ENCODE results near the gene HSPB7. TPM values are rescaled to one million over a fixed set of nuclear protein-coding genes. Genes with fewer than 3 reads are reported as not detected.

Gene HSPB7
- total and polyA plus RNA-seq, 8 donors = 1.5 to 22.1 (median 3.7) TPM

GRCh38 chr1:16014509-16015482, 3.0 kb downstream of the HSPB7 start:
- Histone ChIP-seq H3K36me3 (no peaks in the 10 kb centered on the region), H3K9me3 (no peaks in the 10 kb centered on the region), H3K4me3 (no peak overlapping the region), H3K27ac (no peak overlapping the region), H3K27me3 (peaks cover 0 to 13% of the 10 kb centered on the region in 2 donors), H3K4me1 (peaks cover 17 to 23% of the 10 kb centered on the region in 2 donors)
- no peak for TF ChIP-seq CTCF (IDR thresholded peaks at IDR 0.05)
- intact Hi-C loops (cut with DNase I) = no loop called here
- ATAC-seq = no peak
- peak in 1 of 4 donors; percentile 23 for DNase-seq

GRCh38 chr1:16013908-16014258, 4.0 kb downstream of the HSPB7 start:
- Histone ChIP-seq H3K4me1 (peaks cover 17 to 20% of the 10 kb centered on the region in 2 donors), H3K27ac (peak overlapping the region in 1 of 2 donors; percentile 70), H3K4me3 (no peak overlapping the region), H3K27me3 (peaks cover 0 to 13% of the 10 kb centered on the region in 2 donors), H3K9me3 (no peaks in the 10 kb centered on the region), H3K36me3 (no peaks in the 10 kb centered on the region)
- TF ChIP-seq CTCF (IDR thresholded peaks at IDR 0.05) = no peak
- intact Hi-C loops (cut with DNase I) = no loop called here
- ATAC-seq (no peak), DNase-seq (no peak)

GRCh38 chr1:16013220-16013907, 4.5 kb downstream of the HSPB7 start:
- DNase-seq (peak in 2 of 4 donors; percentile 73 to 78), ATAC-seq (peak; percentile 76)
- TF ChIP-seq CTCF (IDR thresholded peaks at IDR 0.05) = no peak
- no peaks in the 10 kb centered on the region for H3K9me3 ChIP-seq
- H3K36me3 ChIP-seq = no peaks in the 10 kb centered on the region
- intact Hi-C loops (cut with DNase I) = no loop called here
- H3K27ac ChIP-seq = peak overlapping the region in 1 of 2 donors; percentile 70
- peak overlapping the region; percentile 29 to 41 for H3K4me3 ChIP-seq
- H3K4me1 ChIP-seq = peaks cover 17% of the 10 kb centered on the region in 2 donors
- H3K27me3 ChIP-seq = peaks cover 0 to 13% of the 10 kb centered on the region in 2 donors

- H3K9me3 ChIP-seq = no peaks in the 10 kb centered on the region
- peak in 3 of 4 donors; percentile 76 to 87 (median 82) for DNase-seq
- H3K4me1 ChIP-seq = peaks cover 11 to 17% of the 10 kb centered on the region in 2 donors
- H3K36me3 ChIP-seq = no peaks in the 10 kb centered on the region
- ATAC-seq = peak; percentile 85
- H3K4me3 ChIP-seq = peak overlapping the region; percentile 29 to 41
- peaks cover 0 to 13% of the 10 kb centered on the region in 2 donors for H3K27me3 ChIP-seq
- TF ChIP-seq CTCF (IDR thresholded peaks at IDR 0.05) = no peak
- peak overlapping the region in 1 of 2 donors; percentile 70 for H3K27ac ChIP-seq
- intact Hi-C loops (cut with DNase I) = no loop called here
These were observed 5.1 kb downstream of the HSPB7 start for GRCh38 chr1:16012590-16013219.
